GM21360 (cell line): ENCODE results near the gene EIF2B2.

Source experiments
- ATAC-seq: cut with Tn5 transposase; IDR thresholded peaks from one replicate; pipeline ENCODE4 v1.9.1; 2021; ENCODE audit warnings: mild to moderate bottlenecking, moderate library complexity; ENCODE audit not compliant: unreplicated experiment

The EIF2B2 gene

GRCh38 chr14:75040959-75041358 lies 38.2 kb downstream of the EIF2B2 start:
- ATAC-seq, result no peak

DNA sequence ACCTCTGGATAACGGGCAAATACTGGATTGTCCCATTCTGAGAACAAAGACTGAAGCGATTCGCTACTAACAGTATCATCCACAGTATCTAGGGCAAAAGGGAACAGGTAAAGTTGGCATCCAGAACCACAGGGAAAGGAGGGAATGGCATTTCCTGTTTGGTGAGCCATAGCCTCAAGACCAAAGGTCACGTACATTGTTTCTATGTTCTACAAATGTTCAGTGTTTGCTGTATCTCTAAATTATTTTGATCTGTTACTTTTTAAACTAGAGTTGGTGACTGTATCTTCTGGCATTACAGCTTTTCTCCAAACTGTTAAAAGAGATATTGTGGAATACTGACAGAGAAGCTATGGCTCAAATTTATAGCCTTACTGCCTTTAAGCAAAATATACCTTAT lies 38.9 kb downstream of the EIF2B2 start:
- ATAC-seq, result no peak

- ATAC-seq, result no peak
Measured at GRCh38 chr14:75042035-75042434, 39.3 kb downstream of the EIF2B2 start.

- no peak for ATAC-seq
Measured at GRCh38 chr14:75044322-75044721, 41.6 kb downstream of the EIF2B2 start.

DNA sequence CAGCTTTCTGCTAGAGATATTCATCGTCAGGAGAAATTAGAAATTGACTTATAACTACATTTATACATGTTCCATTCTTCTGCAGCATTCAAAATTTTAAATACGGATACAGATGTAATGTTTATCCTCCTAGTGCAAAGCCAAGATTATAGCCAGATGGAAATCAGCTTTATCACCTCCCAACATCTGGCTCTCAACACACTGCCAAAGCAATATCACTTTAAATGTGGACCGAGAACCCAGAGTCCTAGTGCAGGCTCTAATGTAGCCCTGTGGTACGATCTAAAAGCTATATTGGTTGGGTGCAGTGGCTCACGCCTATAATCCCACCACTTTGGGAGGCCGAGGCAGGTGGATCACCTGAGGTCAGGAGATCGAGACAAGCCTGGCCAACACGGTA lies 42.0 kb downstream of the EIF2B2 start:
- no peak for ATAC-seq

GRCh38 chr14:75046275-75046674 lies 43.6 kb downstream of the EIF2B2 start:
- ATAC-seq, result no peak

DNA sequence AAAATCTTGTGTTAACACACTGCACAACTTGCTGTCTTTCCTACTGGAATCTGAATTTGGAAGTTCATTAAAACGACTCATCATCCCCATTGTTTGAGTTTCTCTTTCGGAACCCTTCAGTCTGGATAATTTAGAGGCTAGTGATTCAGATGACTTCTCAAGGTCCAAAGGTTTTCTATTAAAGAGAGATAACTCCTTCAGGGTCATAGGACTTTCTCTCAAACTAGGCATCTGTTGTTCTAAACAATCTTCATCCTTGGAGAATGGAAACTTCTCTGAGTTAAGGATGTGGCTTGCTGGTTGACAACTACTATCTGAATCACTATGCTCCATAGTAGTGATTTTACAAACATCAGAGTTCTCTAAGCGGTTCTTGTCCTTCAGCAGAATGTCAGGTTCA lies 44.2 kb downstream of the EIF2B2 start:
- no peak for ATAC-seq

DNA sequence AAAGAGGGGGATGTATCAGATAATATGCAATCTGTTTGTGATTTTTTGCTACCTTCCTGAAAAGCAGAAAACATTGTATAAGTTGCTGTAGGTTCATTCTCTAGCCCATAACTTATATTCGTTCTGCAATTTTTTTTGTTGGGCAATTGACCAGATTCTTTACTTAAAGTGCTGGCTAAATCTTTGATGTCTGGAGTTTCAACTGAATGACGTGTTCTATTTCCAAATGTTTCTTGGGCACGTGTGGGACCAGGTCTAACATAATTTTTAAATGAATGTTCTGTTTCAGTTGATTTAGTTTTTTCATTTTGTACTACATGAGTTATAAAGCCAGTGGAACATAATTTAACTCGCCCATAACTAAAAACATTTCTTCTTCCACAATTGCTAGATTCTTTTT lies 44.8 kb downstream of the EIF2B2 start:
- ATAC-seq, result no peak

DNA sequence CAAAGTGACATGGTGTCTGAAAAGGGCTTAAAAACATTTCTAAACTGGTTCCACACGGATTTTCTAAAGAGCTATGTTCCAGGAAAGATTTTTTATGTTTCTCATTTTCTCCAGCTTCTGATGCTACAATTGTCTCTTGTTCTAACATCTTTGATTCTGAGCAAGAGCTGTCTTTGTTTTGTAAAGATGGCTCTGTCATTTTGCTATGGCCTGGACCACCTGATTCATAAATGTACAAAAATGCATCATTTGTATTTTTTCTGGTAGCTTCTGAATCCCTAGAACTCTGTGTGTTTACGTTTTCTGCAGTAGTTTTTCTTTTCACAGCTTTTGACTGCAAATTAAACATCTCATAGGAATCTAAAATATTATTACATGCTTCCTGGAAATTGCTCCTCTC lies 45.4 kb downstream of the EIF2B2 start:
- no peak for ATAC-seq

DNA sequence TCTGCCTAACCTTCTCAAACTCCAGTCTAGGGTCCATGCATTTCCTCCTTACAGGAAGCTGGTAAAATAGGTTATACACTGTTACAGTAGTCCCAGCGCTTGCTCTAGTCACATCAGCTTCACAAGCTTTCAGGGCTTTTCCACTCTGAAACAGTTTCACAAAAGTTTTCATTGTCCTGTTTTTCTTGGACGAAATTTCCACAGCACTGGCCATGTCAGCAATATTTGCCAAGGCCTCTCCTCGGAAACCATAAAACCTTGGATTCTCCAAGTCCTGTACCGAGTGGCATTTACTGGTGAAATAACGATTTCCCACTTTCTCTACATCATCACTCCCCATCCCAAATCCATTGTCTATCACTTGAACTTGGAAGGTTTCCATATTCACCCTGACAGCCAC lies 46.4 kb downstream of the EIF2B2 start:
- ATAC-seq, result no peak

DNA sequence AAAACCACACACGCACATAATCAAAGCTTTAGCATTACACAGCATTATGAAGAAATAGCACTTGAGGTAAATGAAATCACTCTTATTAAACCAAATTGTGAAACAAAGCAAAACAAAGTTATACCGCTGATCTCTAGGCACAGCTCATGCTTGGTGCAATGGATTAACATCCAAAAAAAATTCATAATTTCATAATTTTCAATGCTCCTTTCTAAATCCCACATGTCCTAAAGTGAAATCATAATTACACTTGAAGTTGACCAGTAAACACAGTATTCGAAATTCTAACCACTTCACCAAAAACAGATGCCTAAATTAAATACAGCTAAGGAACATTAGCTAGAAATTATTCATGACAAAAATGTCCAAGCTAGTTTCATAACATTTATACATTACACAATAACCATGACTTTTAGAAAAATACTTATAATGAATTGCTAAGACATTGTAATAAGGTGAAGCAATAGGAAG lies 47.0 kb downstream of the EIF2B2 start:
- no peak for ATAC-seq

DNA sequence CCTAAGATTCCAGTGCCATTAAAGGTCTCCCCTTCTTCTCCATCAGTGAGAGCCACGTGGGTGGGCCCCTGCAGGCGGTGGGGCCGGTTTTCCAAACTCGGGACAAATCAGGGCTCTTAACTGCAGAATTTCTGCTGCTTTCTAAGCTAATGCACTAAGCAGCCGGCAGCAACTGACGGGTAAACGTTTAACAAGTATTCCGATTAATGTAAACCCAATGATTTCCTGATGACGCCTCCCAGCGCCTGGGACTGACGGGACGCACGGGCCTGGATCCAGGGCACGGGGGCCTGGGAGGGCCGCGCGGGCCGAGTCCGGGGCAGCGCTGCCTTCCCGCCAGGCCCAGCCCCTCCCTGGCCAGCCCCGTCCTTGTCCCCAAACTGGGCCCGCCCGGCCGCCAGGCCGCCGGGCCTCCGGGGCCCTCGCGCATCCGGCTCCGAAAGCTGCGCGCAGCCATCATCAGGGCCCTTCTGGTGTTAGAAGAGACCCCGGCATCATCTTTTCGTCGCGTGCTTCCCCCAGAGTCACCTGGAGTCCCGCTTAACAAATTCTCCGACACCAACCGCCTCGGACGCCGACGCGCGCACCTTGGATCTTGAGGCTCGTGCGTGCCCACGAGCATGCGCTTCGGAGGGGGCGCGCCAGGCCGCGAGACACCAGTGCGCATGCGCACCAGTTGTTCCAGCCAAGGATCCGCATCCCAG lies 48.3 kb downstream of the EIF2B2 start, which contains the start of gene MLH3:
TSS of gene MLH3 (minus strand) at position 616 of the 704 bp plus-strand sequence. CDS start 1,812 bp downstream, outside the sequence.
- peak; percentile 77 for ATAC-seq

GRCh38 chr14:75051556-75051899 lies 48.8 kb downstream of the EIF2B2 start:
- ATAC-seq, result no peak

GRCh38 chr14:75053396-75054291 lies 50.9 kb downstream of the EIF2B2 start:
- no peak for ATAC-seq

DNA sequence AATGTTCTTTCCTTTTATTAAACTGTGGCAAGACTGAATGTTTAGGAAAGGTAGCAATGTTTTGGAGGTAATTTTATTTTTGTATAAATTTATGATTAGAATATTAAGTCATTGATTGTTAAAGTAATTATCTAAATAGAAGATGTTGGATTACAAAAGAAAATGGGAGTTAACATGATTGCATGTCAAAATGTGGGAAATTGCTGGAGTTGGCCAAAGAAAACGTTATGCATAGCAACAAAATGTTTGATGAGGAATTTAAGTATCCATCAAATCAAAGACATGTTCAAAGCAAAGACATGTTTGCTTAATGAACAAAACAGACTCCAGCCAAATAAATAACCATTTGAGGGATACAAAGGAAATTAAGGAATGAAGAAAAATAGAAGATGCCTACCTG lies 51.7 kb downstream of the EIF2B2 start:
- ATAC-seq, result no peak

DNA sequence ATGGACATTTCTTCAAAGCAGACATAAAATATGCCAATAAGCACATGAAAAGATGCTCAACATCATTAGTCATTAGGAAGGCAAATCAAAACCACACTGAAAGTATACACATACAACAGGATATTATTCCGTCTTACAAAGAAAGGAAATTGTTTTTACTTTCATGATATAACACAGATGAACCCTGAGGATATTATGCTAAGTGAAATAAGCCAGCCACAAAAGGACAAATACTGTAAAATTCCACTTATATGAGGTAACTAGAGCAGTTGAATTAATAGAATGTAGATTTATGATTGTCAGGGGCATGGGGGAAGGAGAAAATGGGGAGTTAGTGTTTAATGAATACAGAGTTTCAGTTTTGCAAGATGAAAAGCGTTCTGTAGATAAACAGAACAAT lies 56.9 kb downstream of the EIF2B2 start:
- no peak for ATAC-seq

DNA sequence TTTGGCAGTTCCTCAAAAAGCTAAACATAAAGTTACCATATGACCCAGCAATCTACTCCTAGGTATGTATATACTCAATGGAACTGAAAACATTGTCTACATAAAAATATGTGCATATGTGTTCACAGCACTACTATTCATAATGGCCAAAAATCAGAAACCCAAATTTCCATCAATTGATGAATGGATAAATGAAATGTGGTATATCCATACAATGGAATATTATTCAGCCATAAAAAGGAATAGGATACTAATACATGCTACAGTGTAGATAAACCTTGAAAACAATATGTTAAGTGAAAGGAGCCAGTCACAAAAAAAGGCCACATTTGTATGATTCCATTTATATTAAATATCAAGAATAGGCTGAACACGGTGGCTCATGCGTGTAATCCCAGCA lies 57.7 kb downstream of the EIF2B2 start:
- ATAC-seq, result no peak
